Tibial nerve (tissue), 4 donors: ENCODE results near the gene OR52M1. TPM values are rescaled to one million over a fixed set of nuclear protein-coding genes. Genes with fewer than 3 reads are reported as not detected.

Experiments used
- DNase-seq, 2 donors: peaks; one replicate each; pipeline ENCODE4 v3.0.0-alpha.2; 2019; ENCODE audit warnings: low spot score in 2 of 2
- H3K27ac ChIP-seq, 4 donors: fragments of 200-600 bp; sonication (generic) in 3 of 4; one replicate each; pipeline ENCODE4 v1.5.1; 2017 to 2019; ENCODE audit warnings: mild to moderate bottlenecking in 1 of 4
- H3K27me3 ChIP-seq, 2 donors: fragments of 200-600 bp; sonication (generic) in 1 of 2; one replicate each; pipeline versions ENCODE4 v1.5.1 to v1.6.0; 2017 to 2019
- H3K36me3 ChIP-seq, 3 donors: fragments of 200-600 bp; sonication (generic); one replicate each; pipeline ENCODE4 v1.5.1; 2018 to 2019
- H3K4me1 ChIP-seq, 4 donors: fragments of 200-600 bp; sonication (generic) in 3 of 4; one replicate each; pipeline ENCODE4 v1.5.1; 2017 to 2019
- H3K4me3 ChIP-seq, 4 donors: fragments of 200-600 bp; sonication (generic) in 3 of 4; one replicate each; pipeline ENCODE4 v1.5.1; 2017 to 2019; ENCODE audit warnings: mild to moderate bottlenecking in 1 of 4, moderate library complexity in 1 of 4
- H3K9me3 ChIP-seq, 4 donors: fragments of 200-600 bp; sonication (generic) in 3 of 4; one replicate each; pipeline ENCODE4 v1.5.1; 2017 to 2019
- CTCF ChIP-seq, 5 experiments: fragments of 200-600 bp in 3 of 5; fragments of 450-650 bp in 2 of 5; sonication (generic) in 3 of 5; IDR thresholded peaks; one replicate each; pipeline ENCODE4 v1.5.1; 2016 to 2019; ENCODE audit warnings: antibody characterized with exemption in 5 of 5, mild to moderate bottlenecking in 3 of 5, moderate library complexity in 2 of 5
- EP300 ChIP-seq, 2 donors: sonication (generic); formaldehyde crosslinking; IDR thresholded peaks; one replicate each; pipeline ENCODE4 v1.6.1; 2017; ENCODE audit warnings: antibody characterized with exemption in 2 of 2, mild to moderate bottlenecking in 1 of 2
- POLR2A ChIP-seq, 2 donors: fragments of 450-650 bp; IDR thresholded peaks; one replicate each; pipeline ENCODE4 v1.6.1; 2017; ENCODE audit warnings: antibody characterized with exemption in 2 of 2, mild to moderate bottlenecking in 2 of 2, moderate library complexity in 2 of 2
- WGBS, 2 donors: methylation state at CpG; one replicate each; pipeline ENCODE4 v1.1.5; 2018; 5-methylcytosine and 5-hydroxymethylcytosine counted together
- total RNA-seq, 4 donors: library from RNA; depleted of rRNA; stranded (reverse); fragments of >200 nt; gene quantifications; one replicate each; pipeline ENCODE4 v1.1.0, GENCODE V29; 2016

The OR52M1 gene
- total RNA-seq, 4 donors from 2014 or later, result not detected

GRCh38 chr11:4511282-4512245, 33.4 kb upstream of the OR52M1 start:
- H3K4me1 ChIP-seq, result no peaks in the 10 kb centered on the region
- H3K4me3 ChIP-seq, result no peak overlapping the region
- no peaks in the 10 kb centered on the region for H3K27me3 ChIP-seq
- H3K36me3 ChIP-seq, result no peaks in the 10 kb centered on the region
- no peaks in the 10 kb centered on the region for H3K9me3 ChIP-seq
- no peak for DNase-seq
- 43 to 86% methylated on average over 4 to 5 of the region's 5 CpGs for WGBS, 2 donors
- H3K27ac ChIP-seq, result no peak overlapping the region
- TF ChIP-seq CTCF (IDR thresholded peaks at IDR 0.05) (no peak), EP300 (IDR thresholded peaks at IDR 0.05) (no peak), POLR2A (IDR thresholded peaks at IDR 0.05) (no peak)

GRCh38 chr11:4514196-4514595, 30.8 kb upstream of the OR52M1 start:
- TF ChIP-seq EP300 (IDR thresholded peaks at IDR 0.05) (no peak), POLR2A (IDR thresholded peaks at IDR 0.05) (no peak), CTCF (IDR thresholded peaks at IDR 0.05) (no peak)
- H3K36me3 ChIP-seq, result no peaks in the 10 kb centered on the region
- no peaks in the 10 kb centered on the region for H3K27me3 ChIP-seq
- 69 to 77% methylated on average over 1 of the region's 1 CpG for WGBS, 2 donors
- no peaks in the 10 kb centered on the region for H3K4me1 ChIP-seq
- H3K9me3 ChIP-seq, result no peaks in the 10 kb centered on the region
- H3K27ac ChIP-seq, result no peak overlapping the region
- H3K4me3 ChIP-seq, result no peak overlapping the region
- no peak for DNase-seq

GRCh38 chr11:4522339-4522738, 22.7 kb upstream of the OR52M1 start:
- no peak for DNase-seq
- Histone ChIP-seq H3K27me3 (no peaks in the 10 kb centered on the region), H3K4me1 (no peaks in the 10 kb centered on the region), H3K9me3 (no peaks in the 10 kb centered on the region), H3K36me3 (no peaks in the 10 kb centered on the region), H3K27ac (no peak overlapping the region), H3K4me3 (no peak overlapping the region)
- TF ChIP-seq POLR2A (IDR thresholded peaks at IDR 0.05) (no peak), CTCF (IDR thresholded peaks at IDR 0.05) (no peak), EP300 (IDR thresholded peaks at IDR 0.05) (no peak)
- 46 to 53% methylated on average over 2 of the region's 2 CpGs for WGBS, 2 donors

GRCh38 chr11:4522752-4523151, 22.2 kb upstream of the OR52M1 start:
- no peak overlapping the region for H3K27ac ChIP-seq
- H3K9me3 ChIP-seq, result no peaks in the 10 kb centered on the region
- DNase-seq, result no peak
- H3K36me3 ChIP-seq, result no peaks in the 10 kb centered on the region
- H3K4me3 ChIP-seq, result no peak overlapping the region
- H3K27me3 ChIP-seq, result no peaks in the 10 kb centered on the region
- H3K4me1 ChIP-seq, result no peaks in the 10 kb centered on the region
- TF ChIP-seq EP300 (IDR thresholded peaks at IDR 0.05), result no peak
- TF ChIP-seq POLR2A (IDR thresholded peaks at IDR 0.05), result no peak
- TF ChIP-seq CTCF (IDR thresholded peaks at IDR 0.05), result no peak
- WGBS, 2 donors, result 85 to 90% methylated on average over 6 of the region's 6 CpGs

GRCh38 chr11:4523666-4524065, 21.3 kb upstream of the OR52M1 start:
- H3K4me1 ChIP-seq, result no peaks in the 10 kb centered on the region
- no peaks in the 10 kb centered on the region for H3K27me3 ChIP-seq
- no peaks in the 10 kb centered on the region for H3K36me3 ChIP-seq
- 67 to 94% methylated on average over 1 of the region's 1 CpG for WGBS, 2 donors
- H3K4me3 ChIP-seq, result no peak overlapping the region
- H3K27ac ChIP-seq, result no peak overlapping the region
- no peak for DNase-seq
- no peak for TF ChIP-seq EP300 (IDR thresholded peaks at IDR 0.05)
- no peak for TF ChIP-seq POLR2A (IDR thresholded peaks at IDR 0.05)
- no peaks in the 10 kb centered on the region for H3K9me3 ChIP-seq
